ENCODE data around the gene ANKH. TPM values are rescaled to one million over a fixed set of nuclear protein-coding genes. Genes with fewer than 3 reads are reported as not detected.

ANKH gene
- total and polyA plus RNA-seq, 12 donors, result 4.8 to 45.6 (median 30.9) TPM

GRCh38 chr5:14912206-14912605 lies 40.6 kb upstream of the ANKH start:
- no peak for TF ChIP-seq POLR2A (IDR thresholded peaks at IDR 0.05)
- no peak for TF ChIP-seq CTCF (IDR thresholded peaks at IDR 0.05)
- Histone ChIP-seq H3K4me3 (no peak overlapping the region), H3K9me3 (replicated peaks in 1 of 3) (no peaks in the 10 kb centered on the region), H3K36me3 (replicated peaks in 1 of 2) (no peaks in the 10 kb centered on the region), H3K27ac (no peak overlapping the region), H3K27me3 (no peaks in the 10 kb centered on the region), H3K4me1 (replicated peaks in 1 of 2) (no peaks in the 10 kb centered on the region)
- WGBS, 4 donors, result 80 to 89% (median 84%) methylated on average over 7 of the region's 7 CpGs
- intact Hi-C loops (cut with DNase I), result no loop called here
- DNase-seq, result no peak

- Histone ChIP-seq H3K27me3 (no peaks in the 10 kb centered on the region), H3K36me3 (replicated peaks in 1 of 2) (no peaks in the 10 kb centered on the region), H3K4me3 (no peak overlapping the region), H3K9me3 (replicated peaks in 1 of 3) (no peaks in the 10 kb centered on the region), H3K27ac (no peak overlapping the region), H3K4me1 (replicated peaks in 1 of 2) (no peaks in the 10 kb centered on the region)
- DNase-seq, result no peak
- no peak for TF ChIP-seq POLR2A (IDR thresholded peaks at IDR 0.05)
- TF ChIP-seq CTCF (IDR thresholded peaks at IDR 0.05), result no peak
- 76 to 93% (median 88%) methylated on average over 2 of the region's 2 CpGs for WGBS, 4 donors
- intact Hi-C loops (cut with DNase I), result no loop called here
These were observed 37.8 kb upstream of the ANKH start for GRCh38 chr5:14909369-14909768.

GRCh38 chr5:14908172-14908571 lies 36.6 kb upstream of the ANKH start:
- 62 to 75% (median 68%) methylated on average over 6 of the region's 6 CpGs for WGBS, 4 donors
- no peak overlapping the region for H3K4me3 ChIP-seq
- intact Hi-C loops (cut with DNase I), result no loop called here
- TF ChIP-seq CTCF (IDR thresholded peaks at IDR 0.05) (no peak), POLR2A (IDR thresholded peaks at IDR 0.05) (no peak)
- no peaks in the 10 kb centered on the region for H3K36me3 ChIP-seq (replicated peaks in 1 of 2)
- no peak for DNase-seq
- H3K27ac ChIP-seq, result no peak overlapping the region
- H3K27me3 ChIP-seq, result no peaks in the 10 kb centered on the region
- H3K9me3 ChIP-seq (replicated peaks in 1 of 3), result no peaks in the 10 kb centered on the region
- H3K4me1 ChIP-seq (replicated peaks in 1 of 2), result no peaks in the 10 kb centered on the region

- Histone ChIP-seq H3K4me3 (no peak overlapping the region), H3K27ac (no peak overlapping the region), H3K36me3 (replicated peaks in 1 of 2) (no peaks in the 10 kb centered on the region), H3K9me3 (replicated peaks in 1 of 3) (no peaks in the 10 kb centered on the region), H3K4me1 (replicated peaks in 1 of 2) (peaks cover 0 to 2% of the 10 kb centered on the region in 2 donors), H3K27me3 (no peaks in the 10 kb centered on the region)
- no peak for TF ChIP-seq POLR2A (IDR thresholded peaks at IDR 0.05)
- TF ChIP-seq CTCF (IDR thresholded peaks at IDR 0.05), result no peak
- 89 to 96% (median 94%) methylated on average over 3 of the region's 3 CpGs for WGBS, 4 donors
- DNase-seq, result no peak
- intact Hi-C loops (cut with DNase I), result no loop called here
These were observed 35.0 kb upstream of the ANKH start for GRCh38 chr5:14906628-14907027.
